HEK293 (cell line): ENCODE data around the gene SDE2.

Experiments
- AEBP2 ChIP-seq: fragments of 450-650 bp; formaldehyde crosslinking; IDR thresholded peaks from 2 replicates; pipeline ENCODE4 v1.5.1; 2016; ENCODE audit warnings: missing biosample characterization, missing genetic modification characterization, borderline replicate concordance
- ELK4 ChIP-seq: IDR thresholded peaks from 2 replicates; pipeline ENCODE4 v1.6.1; 2011; ENCODE audit warnings: mild to moderate bottlenecking, low read depth, low read length, borderline replicate concordance
- IKZF3 ChIP-seq: fragments of 450-650 bp; IDR thresholded peaks from 2 replicates; pipeline ENCODE4 v1.5.0; 2018; ENCODE audit warnings: missing biosample characterization, mild to moderate bottlenecking, missing genetic modification characterization, moderate library complexity
- PRDM1 ChIP-seq: fragments of 450-650 bp; formaldehyde crosslinking; IDR thresholded peaks from 2 replicates; pipeline ENCODE4; 2016; ENCODE audit warnings: missing biosample characterization, missing genetic modification characterization
- RBAK ChIP-seq: fragments of 450-650 bp; formaldehyde crosslinking; IDR thresholded peaks from 2 replicates; pipeline ENCODE4 v1.5.1; 2016; ENCODE audit warnings: missing biosample characterization, missing genetic modification characterization
- SALL2 ChIP-seq: fragments of 450-650 bp; formaldehyde crosslinking; IDR thresholded peaks from 2 replicates; pipeline ENCODE4 v1.5.0; 2017; ENCODE audit warnings: missing biosample characterization, mild to moderate bottlenecking, missing genetic modification characterization, borderline replicate concordance
- SP3 ChIP-seq: fragments of 450-650 bp; formaldehyde crosslinking; IDR thresholded peaks from 2 replicates; pipeline ENCODE4 v1.5.1; 2016; ENCODE audit warnings: missing biosample characterization, missing genetic modification characterization
- TRIM28 ChIP-seq: IDR thresholded peaks from 2 replicates; pipeline ENCODE4 v1.6.1; 2011; ENCODE audit warnings: low read length, control low read depth, borderline replicate concordance
- WT1 ChIP-seq: fragments of 450-650 bp; formaldehyde crosslinking; IDR thresholded peaks from 2 replicates; pipeline ENCODE4 v1.5.1; 2016; ENCODE audit warnings: missing biosample characterization, missing genetic modification characterization
- ZBTB11 ChIP-seq: fragments of 450-650 bp; formaldehyde crosslinking; conservative IDR thresholded peaks from 2 replicates; pipeline ENCODE4 v1.5.1; 2016; ENCODE audit warnings: low read depth, missing biosample characterization, missing genetic modification characterization
- ZNF114 ChIP-seq: fragments of 450-650 bp; formaldehyde crosslinking; IDR thresholded peaks from 2 replicates; pipeline ENCODE4 v1.5.0; 2017; ENCODE audit warnings: missing biosample characterization, missing genetic modification characterization
- ZNF18 ChIP-seq: fragments of 450-650 bp; formaldehyde crosslinking; IDR thresholded peaks from 2 replicates; pipeline ENCODE4 v1.5.1; 2016; ENCODE audit warnings: missing biosample characterization, missing genetic modification characterization
- ZNF184 ChIP-seq: fragments of 450-650 bp; IDR thresholded peaks from 2 replicates; pipeline ENCODE4 v1.5.1; 2018; ENCODE audit warnings: missing biosample characterization, mild to moderate bottlenecking, missing genetic modification characterization
- ZNF214 ChIP-seq: fragments of 450-650 bp; formaldehyde crosslinking; IDR thresholded peaks from 2 replicates; pipeline ENCODE4 v1.5.1; 2017; ENCODE audit warnings: missing biosample characterization, mild to moderate bottlenecking, missing genetic modification characterization, borderline replicate concordance
- ZNF221 ChIP-seq: fragments of 450-650 bp; formaldehyde crosslinking; IDR thresholded peaks from 2 replicates; pipeline ENCODE4 v1.5.1; 2017; ENCODE audit warnings: missing biosample characterization, missing genetic modification characterization, borderline replicate concordance
- ZNF248 ChIP-seq: fragments of 450-650 bp; formaldehyde crosslinking; IDR thresholded peaks from 2 replicates; pipeline ENCODE4 v1.5.1; 2017; ENCODE audit warnings: missing biosample characterization, missing genetic modification characterization
- ZNF37A ChIP-seq: fragments of 450-650 bp; IDR thresholded peaks from 2 replicates; pipeline ENCODE4 v1.5.1; 2018; ENCODE audit warnings: missing biosample characterization, missing genetic modification characterization
- ZNF404 ChIP-seq: fragments of 450-650 bp; formaldehyde crosslinking; IDR thresholded peaks from 2 replicates; pipeline ENCODE4 v1.5.1; 2017; ENCODE audit warnings: missing biosample characterization, missing genetic modification characterization
- ZNF423 ChIP-seq: fragments of 450-650 bp; formaldehyde crosslinking; IDR thresholded peaks from 2 replicates; pipeline ENCODE4 v1.5.1; 2016; ENCODE audit warnings: missing biosample characterization, missing genetic modification characterization
- ZNF426 ChIP-seq: fragments of 450-650 bp; formaldehyde crosslinking; IDR thresholded peaks from 2 replicates; pipeline ENCODE4 v1.5.1; 2017; ENCODE audit warnings: missing biosample characterization, missing genetic modification characterization, mild to moderate bottlenecking, inconsistent platforms, moderate library complexity
- ZNF449 ChIP-seq: fragments of 450-650 bp; formaldehyde crosslinking; IDR thresholded peaks from 2 replicates; pipeline ENCODE4 v1.5.1; 2017; ENCODE audit warnings: missing biosample characterization, mild to moderate bottlenecking, missing genetic modification characterization, moderate library complexity
- ZNF558 ChIP-seq: fragments of 450-650 bp; formaldehyde crosslinking; IDR thresholded peaks from 2 replicates; pipeline ENCODE4 v1.5.1; 2016; ENCODE audit warnings: missing biosample characterization, missing genetic modification characterization
- ZNF560 ChIP-seq: fragments of 450-650 bp; formaldehyde crosslinking; IDR thresholded peaks from 2 replicates; pipeline ENCODE4 v1.5.1; 2017; ENCODE audit warnings: missing biosample characterization, missing genetic modification characterization, borderline replicate concordance
- ZNF571 ChIP-seq: fragments of 450-650 bp; formaldehyde crosslinking; IDR thresholded peaks from 2 replicates; pipeline ENCODE4 v1.5.0; 2017; ENCODE audit warnings: missing biosample characterization, missing genetic modification characterization
- ZNF639 ChIP-seq: fragments of 450-650 bp; formaldehyde crosslinking; IDR thresholded peaks from 2 replicates; pipeline ENCODE4 v1.5.1; 2016; ENCODE audit warnings: missing biosample characterization, missing genetic modification characterization
- ZNF660 ChIP-seq: fragments of 450-650 bp; IDR thresholded peaks from 2 replicates; pipeline ENCODE4 v1.5.1; 2018; ENCODE audit warnings: missing biosample characterization, mild to moderate bottlenecking, missing genetic modification characterization
- ZNF664 ChIP-seq: fragments of 450-650 bp; formaldehyde crosslinking; IDR thresholded peaks from 2 replicates; pipeline ENCODE4 v1.5.1; 2016; ENCODE audit warnings: missing biosample characterization, missing genetic modification characterization
- ZNF747 ChIP-seq: fragments of 450-650 bp; formaldehyde crosslinking; IDR thresholded peaks from 2 replicates; pipeline ENCODE4 v1.5.1; 2016; ENCODE audit warnings: missing biosample characterization, missing genetic modification characterization
- ZNF768 ChIP-seq: fragments of 450-650 bp; formaldehyde crosslinking; IDR thresholded peaks from 2 replicates; pipeline ENCODE4 v1.5.1; 2018; ENCODE audit warnings: missing biosample characterization, mild to moderate bottlenecking, missing genetic modification characterization
- ZSCAN23 ChIP-seq: fragments of 450-650 bp; formaldehyde crosslinking; IDR thresholded peaks from 2 replicates; pipeline ENCODE4 v1.5.1; 2016; ENCODE audit warnings: missing biosample characterization, missing genetic modification characterization

Gene SDE2

GRCh38 chr1:226002667-226003501 lies 3.7 kb upstream of the SDE2 start (continued):
- TF ChIP-seq IKZF3 (peak; percentile 79; the same call in 1 of the 2 replicates), ELK4 (no peak), SALL2 (tag by site-specific recombination) (no peak), ZNF37A (no peak), TRIM28 (no peak), ZNF558 (tag by site-specific recombination) (no peak; the same call in 1 of the 2 replicates), ZNF660 (peak; percentile 48), AEBP2 (tag by site-specific recombination) (no peak), ZNF404 (tag by site-specific recombination) (no peak), SP3 (peak; percentile 75), ZNF184 (tag by site-specific recombination) (no peak), PRDM1 (tag by site-specific recombination) (peak; percentile 41; the same call in 1 of the 2 replicates), ZSCAN23 (tag by site-specific recombination) (no peak), WT1 (no peak), ZBTB11 (tag by site-specific recombination) (no peak), ZNF423 (tag by site-specific recombination) (no peak), ZNF664 (tag by site-specific recombination) (no peak), ZNF221 (no peak), ZNF571 (tag by site-specific recombination) (no peak), ZNF426 (no peak), ZNF768 (no peak), ZNF639 (no peak; the same call in 1 of the 2 replicates), RBAK (tag by site-specific recombination) (no peak), ZNF248 (tag by site-specific recombination) (no peak), ZNF214 (tag by site-specific recombination) (no peak), ZNF449 (no peak), ZNF560 (no peak), ZNF114 (no peak), ZNF18 (tag by site-specific recombination) (no peak), ZNF747 (no peak)
